ENCODE results near the gene TFPT.

The TFPT gene

GRCh38 chr19:54142166-54142780, 26.8 kb upstream of the TFPT start:
- no peak overlapping the region for H3K9ac ChIP-seq (ENCODE audit: low read length)
- H4K20me1 ChIP-seq (ENCODE audit: insufficient read depth, low read length): no peaks in the 10 kb centered on the region
- no peaks in the 10 kb centered on the region for H3K27me3 ChIP-seq (ENCODE audit: insufficient read depth, low read length)
- TF ChIP-seq CTCF (IDR thresholded peaks at IDR 0.05; ENCODE audit: low read length) (no peak), EZH2 (IDR thresholded peaks at IDR 0.05; ENCODE audit: borderline replicate concordance, low read length) (no peak)
- H3K79me2 ChIP-seq (ENCODE audit: insufficient read depth, low read length): peaks cover 32% of the 10 kb centered on the region
- H3K27ac ChIP-seq (ENCODE audit: low read depth, low read length, poor library complexity, severe bottlenecking): no peak overlapping the region
- H3K9me2 ChIP-seq (ENCODE audit: low read depth, low read length): no peaks in the 10 kb centered on the region
- H3K4me1 ChIP-seq (ENCODE audit: insufficient read depth, low read length, severe bottlenecking): peaks cover 15% of the 10 kb centered on the region
- no peak overlapping the region for H3K4me2 ChIP-seq (ENCODE audit: low read length)
- H3K4me3 ChIP-seq (ENCODE audit: low read depth, low read length, poor library complexity, severe bottlenecking): no peak overlapping the region
- H2AFZ ChIP-seq (ENCODE audit: low read length): no peak overlapping the region
- H3K36me3 ChIP-seq (ENCODE audit: insufficient read depth, low read length): peaks cover 79% of the 10 kb centered on the region
- H3F3A ChIP-seq (ENCODE audit: insufficient read depth, low read length): no peaks in the 10 kb centered on the region
- no peaks in the 10 kb centered on the region for H3K9me3 ChIP-seq (ENCODE audit: low read length)

GRCh38 chr19:54141356-54141755, 25.9 kb upstream of the TFPT start:
- Histone ChIP-seq H3K27me3 (ENCODE audit: insufficient read depth, low read length) (no peaks in the 10 kb centered on the region), H3F3A (ENCODE audit: insufficient read depth, low read length) (no peaks in the 10 kb centered on the region), H3K27ac (ENCODE audit: low read depth, low read length, poor library complexity, severe bottlenecking) (no peak overlapping the region), H3K9ac (ENCODE audit: low read length) (no peak overlapping the region), H4K20me1 (ENCODE audit: insufficient read depth, low read length) (no peaks in the 10 kb centered on the region), H2AFZ (ENCODE audit: low read length) (no peak overlapping the region), H3K36me3 (ENCODE audit: insufficient read depth, low read length) (peaks cover 70% of the 10 kb centered on the region), H3K4me3 (ENCODE audit: low read depth, low read length, poor library complexity, severe bottlenecking) (no peak overlapping the region), H3K4me1 (ENCODE audit: insufficient read depth, low read length, severe bottlenecking) (peaks cover 19% of the 10 kb centered on the region), H3K9me2 (ENCODE audit: low read depth, low read length) (no peaks in the 10 kb centered on the region), H3K9me3 (ENCODE audit: low read length) (no peaks in the 10 kb centered on the region), H3K79me2 (ENCODE audit: insufficient read depth, low read length) (peaks cover 32% of the 10 kb centered on the region), H3K4me2 (ENCODE audit: low read length) (no peak overlapping the region)
- TF ChIP-seq CTCF (IDR thresholded peaks at IDR 0.05; ENCODE audit: low read length): no peak
- TF ChIP-seq EZH2 (IDR thresholded peaks at IDR 0.05; ENCODE audit: borderline replicate concordance, low read length): no peak

- Histone ChIP-seq H3K4me1 (ENCODE audit: insufficient read depth, low read length, severe bottlenecking) (peaks cover 26% of the 10 kb centered on the region), H3K36me3 (ENCODE audit: insufficient read depth, low read length) (peaks cover 43% of the 10 kb centered on the region), H3K4me3 (ENCODE audit: low read depth, low read length, poor library complexity, severe bottlenecking) (peak overlapping the region; percentile 93), H3K79me2 (ENCODE audit: insufficient read depth, low read length) (peaks cover 32% of the 10 kb centered on the region), H3K27me3 (ENCODE audit: insufficient read depth, low read length) (no peaks in the 10 kb centered on the region), H3K9ac (ENCODE audit: low read length) (peak overlapping the region; percentile 95), H3K27ac (ENCODE audit: low read depth, low read length, poor library complexity, severe bottlenecking) (no peak overlapping the region), H3K4me2 (ENCODE audit: low read length) (peak overlapping the region; percentile 70), H3K9me2 (ENCODE audit: low read depth, low read length) (no peaks in the 10 kb centered on the region), H2AFZ (ENCODE audit: low read length) (no peak overlapping the region), H3F3A (ENCODE audit: insufficient read depth, low read length) (no peaks in the 10 kb centered on the region), H3K9me3 (ENCODE audit: low read length) (no peaks in the 10 kb centered on the region), H4K20me1 (ENCODE audit: insufficient read depth, low read length) (no peaks in the 10 kb centered on the region)
- TF ChIP-seq CTCF (IDR thresholded peaks at IDR 0.05; ENCODE audit: low read length): no peak
- no peak for TF ChIP-seq EZH2 (IDR thresholded peaks at IDR 0.05; ENCODE audit: borderline replicate concordance, low read length)
Measured at GRCh38 chr19:54138489-54139256, 23.2 kb upstream of the TFPT start.

Data from OCI-LY1 (cell line).